Mesothelial cell of epicardium (in vitro differentiated cells): ENCODE data around the gene EXD2. TPM values are rescaled to one million over a fixed set of nuclear protein-coding genes. Genes with fewer than 3 reads are reported as not detected.
"Not testable (repeated sequence)": the region's sequence is repeated elsewhere in the genome, so short reads cannot be mapped to it uniquely, and the experiment has no call there.

Experiments
- DNase-seq, 2 experiments: peaks; one replicate each; pipeline ENCODE4 v3.0.0; 2021; ENCODE audit warnings: low spot score in 2 of 2; ENCODE audit not compliant: unreplicated experiment in 2 of 2
- H3K27ac Mint-ChIP-seq: 2 replicates; pipeline ENCODE4 v1.8.0; 2021; ENCODE audit warnings: mixed read lengths
- H3K27me3 Mint-ChIP-seq: 2 replicates; pipeline ENCODE4 v1.8.0; 2021; ENCODE audit warnings: low read depth, mixed read lengths
- H3K36me3 Mint-ChIP-seq: 2 replicates; pipeline ENCODE4 v1.8.0; 2021; ENCODE audit warnings: mixed read lengths
- H3K4me1 Mint-ChIP-seq: 2 replicates; pipeline ENCODE4 v1.8.0; 2021; ENCODE audit warnings: mixed read lengths
- H3K4me3 Mint-ChIP-seq: 2 replicates; pipeline ENCODE4 v1.8.0; 2021; ENCODE audit warnings: mild to moderate bottlenecking, moderate library complexity, mixed read lengths
- H3K9me3 Mint-ChIP-seq: 2 replicates; pipeline ENCODE4 v1.8.0; 2021; ENCODE audit warnings: mixed read lengths
- CTCF ChIP-seq: fragments of 200-600 bp; sonication (generic); IDR thresholded peaks from one replicate; pipeline ENCODE4 v1.5.0; 2021; ENCODE audit warnings: antibody characterized with exemption; ENCODE audit not compliant: unreplicated experiment
- total RNA-seq: library from RNA; stranded (reverse); gene quantifications from 3 replicates; pipeline ENCODE4 v1.2.1, GENCODE V29; 2021

The EXD2 gene
- total RNA-seq, 1 donor from 2014 or later: 30.6 TPM

- TF ChIP-seq CTCF: no peak
- H3K36me3 Mint-ChIP-seq: no peaks in the 10 kb centered on the region
- no peaks in the 10 kb centered on the region for H3K9me3 Mint-ChIP-seq
- peaks cover 3% of the 10 kb centered on the region for H3K27me3 Mint-ChIP-seq
- no peak for DNase-seq
- H3K4me3 Mint-ChIP-seq: no peak overlapping the region
- no peak overlapping the region for H3K27ac Mint-ChIP-seq
- H3K4me1 Mint-ChIP-seq: no peaks in the 10 kb centered on the region
These were observed 9.8 kb upstream of the EXD2 start for GRCh38 chr14:69181491-69181890.

GRCh38 chr14:69182580-69182979 lies 8.7 kb upstream of the EXD2 start:
- not testable (repeated sequence) for H3K9me3 Mint-ChIP-seq, H3K36me3 Mint-ChIP-seq, H3K27me3 Mint-ChIP-seq, H3K4me3 Mint-ChIP-seq, H3K4me1 Mint-ChIP-seq, H3K27ac Mint-ChIP-seq, DNase-seq

- Mint-ChIP-seq H3K4me1 (no peaks in the 10 kb centered on the region), H3K27me3 (peaks cover 3% of the 10 kb centered on the region), H3K36me3 (no peaks in the 10 kb centered on the region), H3K27ac (no peak overlapping the region), H3K9me3 (no peaks in the 10 kb centered on the region), H3K4me3 (no peak overlapping the region)
- no peak for DNase-seq
- no peak for TF ChIP-seq CTCF
These were observed 7.6 kb upstream of the EXD2 start for GRCh38 chr14:69183735-69184134.

- Mint-ChIP-seq H3K4me3 (no peak overlapping the region), H3K4me1 (peaks cover 17% of the 10 kb centered on the region), H3K9me3 (no peaks in the 10 kb centered on the region), H3K27ac (peak overlapping the region; percentile 34), H3K27me3 (peaks cover 1% of the 10 kb centered on the region), H3K36me3 (no peaks in the 10 kb centered on the region)
- TF ChIP-seq CTCF: no peak
- DNase-seq: no peak
These were observed 1.1 kb upstream of the EXD2 start for GRCh38 chr14:69190191-69190590.

- H3K4me3 Mint-ChIP-seq: no peak overlapping the region
These were observed 2.4 kb downstream of the EXD2 start for GRCh38 chr14:69193721-69194120.

GRCh38 chr14:69199786-69200185 lies 8.5 kb downstream of the EXD2 start:
- Mint-ChIP-seq H3K27ac (no peak overlapping the region), H3K4me3 (no peak overlapping the region), H3K27me3 (no peaks in the 10 kb centered on the region), H3K36me3 (peaks cover 4% of the 10 kb centered on the region), H3K9me3 (no peaks in the 10 kb centered on the region), H3K4me1 (no peaks in the 10 kb centered on the region)
- TF ChIP-seq CTCF: no peak
- DNase-seq: no peak

More at GRCh38 chr14:69193721-69194120, 2.4 kb downstream of the EXD2 start:
- Mint-ChIP-seq H3K27ac (no peak overlapping the region), H3K36me3 (peaks cover 4% of the 10 kb centered on the region), H3K27me3 (no peaks in the 10 kb centered on the region), H3K9me3 (no peaks in the 10 kb centered on the region), H3K4me1 (peaks cover 17% of the 10 kb centered on the region)
- no peak for DNase-seq
- no peak for TF ChIP-seq CTCF
